HG03095 (cell line): ENCODE measurements around the gene EEFSEC.

ENCODE experiments used
- ATAC-seq: cut with Tn5 transposase; IDR thresholded peaks from one replicate; pipeline ENCODE4 v1.9.1; 2021; ENCODE audit warnings: moderate library complexity; ENCODE audit not compliant: unreplicated experiment

Gene EEFSEC

GRCh38 chr3:128455786-128456748, 302.8 kb downstream of the EEFSEC start:
- no peak for ATAC-seq

- no peak for ATAC-seq
These were observed 303.8 kb downstream of the EEFSEC start for GRCh38 chr3:128456776-128457715.

- no peak for ATAC-seq
These were observed 304.7 kb downstream of the EEFSEC start for GRCh38 chr3:128457937-128458336.
